COLO829 (cell line): ENCODE data around the gene ELMO1.

Source experiments
- DNase-seq: peaks from one replicate; pipeline ENCODE4 v3.0.0; 2012; ENCODE audit warnings: low spot score

The ELMO1 gene

DNA sequence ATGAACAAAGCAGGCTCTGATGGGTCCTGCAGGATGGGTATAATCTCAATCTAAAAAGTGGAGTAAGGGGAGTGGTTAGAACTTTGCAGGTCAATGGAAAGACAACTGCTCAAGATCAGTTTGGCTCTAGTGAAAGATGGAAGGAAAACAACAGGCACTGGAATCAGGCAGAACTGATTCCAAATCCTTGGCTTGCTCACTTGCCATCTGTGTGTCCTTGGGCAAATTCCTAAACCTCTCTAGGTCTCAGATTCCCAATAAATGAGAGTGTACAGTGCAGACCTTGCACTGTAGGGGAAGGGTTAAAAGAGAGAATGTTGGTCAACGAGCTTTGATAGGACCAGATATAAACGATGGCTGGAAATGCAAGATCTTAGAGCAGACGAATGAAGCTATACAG is 538.3 kb downstream of the ELMO1 start:
- no peak for DNase-seq

DNA sequence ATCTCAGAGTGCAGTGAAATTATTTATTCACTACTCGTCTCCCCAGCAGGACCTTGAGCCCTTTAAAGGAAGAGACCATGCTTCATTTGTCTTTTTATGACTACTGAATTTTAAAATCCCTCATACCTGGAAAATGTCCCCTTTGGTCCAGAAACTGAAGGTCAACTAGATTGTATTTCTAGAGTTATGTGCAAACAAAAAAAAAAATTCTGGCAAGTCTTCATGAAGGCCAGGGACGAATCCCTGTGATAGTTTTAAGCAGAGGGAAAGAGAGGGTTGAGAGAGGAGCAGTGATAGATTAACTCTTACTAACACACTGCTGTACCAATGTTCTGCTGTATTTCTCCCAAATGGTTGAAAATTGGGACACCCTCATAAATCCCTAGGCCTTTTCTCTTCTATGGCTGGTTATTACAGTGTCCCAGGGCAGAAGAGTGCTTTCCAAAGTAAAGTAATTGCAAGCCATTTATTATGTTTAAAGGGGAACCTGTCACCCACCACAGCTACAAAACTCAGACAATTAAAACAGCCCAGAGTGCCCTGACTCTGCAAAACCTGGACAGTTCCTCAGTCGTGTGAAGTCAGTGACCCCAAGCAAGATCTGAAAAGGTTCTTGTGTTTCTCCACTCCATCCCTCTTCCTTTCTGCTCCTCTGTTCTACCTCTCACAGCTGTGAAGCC is 541.6 kb downstream of the ELMO1 start:
- DNase-seq = no peak

DNA sequence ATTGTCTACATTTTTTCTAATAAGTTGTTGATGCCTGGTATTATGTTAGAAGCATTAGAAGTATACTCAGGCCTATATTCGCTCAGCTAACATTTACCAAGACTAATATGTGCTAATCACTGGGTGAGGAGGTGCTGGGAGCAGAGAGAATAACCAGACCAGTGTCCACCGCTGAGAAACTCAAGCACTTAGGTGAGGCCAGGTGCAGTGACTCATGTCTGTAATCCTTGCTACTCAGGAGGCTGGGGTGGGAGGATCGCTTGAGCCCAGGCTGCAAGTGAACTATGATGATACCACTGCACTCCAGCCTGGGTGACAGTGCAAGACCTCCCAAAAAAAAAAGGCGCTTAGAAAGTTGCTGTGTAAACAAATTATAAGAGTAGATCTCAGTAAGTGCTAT is 542.2 kb downstream of the ELMO1 start:
- DNase-seq = no peak

DNA sequence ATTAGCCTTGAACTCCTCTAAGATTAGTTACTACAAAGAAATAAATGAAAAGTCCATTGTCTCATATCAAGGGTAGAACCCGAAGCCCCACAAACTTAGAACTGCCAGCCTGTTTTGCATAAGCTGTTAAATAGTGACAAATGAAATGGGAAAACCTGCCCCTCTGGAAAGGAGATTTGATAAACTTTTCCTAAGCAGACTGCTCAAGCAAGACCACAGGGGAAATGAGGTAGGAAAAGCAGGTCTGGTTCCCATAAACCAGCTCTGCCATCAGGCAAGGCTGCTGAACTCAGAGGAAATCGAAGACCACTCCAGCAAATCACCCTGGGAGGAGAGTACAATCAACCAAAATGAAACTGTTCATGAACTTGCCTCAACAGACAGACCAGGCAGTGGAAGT is 542.8 kb downstream of the ELMO1 start:
- DNase-seq = no peak

DNA sequence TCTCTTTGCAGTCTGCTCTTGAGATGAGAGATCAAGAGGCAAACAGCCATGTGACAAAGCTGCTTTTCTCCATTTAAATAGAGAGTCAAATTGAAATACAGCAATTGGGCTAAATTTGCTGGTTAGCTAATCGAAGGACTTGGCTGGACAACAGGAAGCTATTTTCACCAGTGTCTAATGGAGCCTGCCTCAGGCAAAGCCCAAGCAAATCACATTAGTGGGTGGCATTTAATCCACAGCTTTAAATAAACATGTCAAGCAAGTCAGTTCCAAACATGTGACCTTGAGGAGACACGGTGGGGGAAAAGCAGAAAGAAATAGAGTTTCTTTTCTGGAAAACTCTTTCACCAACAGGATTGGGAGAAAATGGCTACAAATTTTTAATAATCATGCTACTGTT is 543.9 kb downstream of the ELMO1 start:
- no peak for DNase-seq

DNA sequence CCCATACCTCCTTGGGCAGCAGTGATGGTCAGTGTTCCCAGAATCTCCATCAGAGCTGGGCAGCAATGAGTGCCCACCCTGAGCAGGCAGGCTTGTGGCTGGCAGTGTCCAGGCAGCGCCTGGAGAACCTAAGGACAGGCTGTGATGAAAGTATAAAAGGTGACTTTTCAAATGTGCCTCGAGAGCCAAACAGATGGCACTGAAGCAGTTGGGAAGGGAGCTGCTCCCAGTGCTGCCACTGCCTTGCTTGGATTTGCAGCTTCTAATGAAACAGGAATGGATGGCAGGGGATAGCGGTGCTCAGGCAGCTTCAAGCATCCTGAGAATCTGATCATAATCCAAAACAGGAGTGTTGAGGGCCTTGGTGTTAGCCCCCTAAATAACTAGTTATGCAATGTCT is 544.6 kb downstream of the ELMO1 start:
- no peak for DNase-seq

DNA sequence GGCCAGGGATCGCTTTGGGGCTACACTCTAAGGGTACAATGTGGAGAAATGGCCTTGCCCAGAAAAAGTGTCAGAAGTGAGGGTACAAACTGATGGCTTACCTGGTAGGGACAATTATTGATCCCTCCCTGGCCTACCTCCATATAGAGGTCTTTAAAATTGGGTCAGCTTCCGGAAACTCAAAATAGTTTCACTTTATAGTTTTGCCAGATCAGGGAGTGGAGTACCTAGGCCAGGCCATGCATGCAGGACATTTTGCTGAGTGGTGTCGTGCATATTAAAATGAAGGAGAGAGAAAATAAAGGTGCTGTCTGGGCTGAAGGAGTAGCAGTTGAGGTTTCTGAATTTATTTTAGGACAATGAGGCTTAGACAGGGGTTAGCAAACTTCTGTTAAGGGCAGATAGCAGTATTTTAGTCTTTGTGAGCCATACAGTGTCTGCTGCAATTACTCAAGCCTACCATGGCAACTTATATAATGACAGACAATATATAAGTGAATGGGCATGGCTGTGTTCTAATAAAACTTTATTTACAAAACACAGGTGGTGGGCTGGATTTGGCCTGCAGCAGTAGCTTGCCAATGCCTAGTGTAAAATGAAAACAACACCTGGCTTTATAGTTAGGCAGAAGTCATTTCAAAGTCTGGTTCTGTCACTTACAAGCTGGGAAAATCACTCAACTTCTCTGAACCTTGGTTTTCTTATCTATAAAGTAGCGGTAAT is 547.5 kb downstream of the ELMO1 start:
- no peak for DNase-seq

DNA sequence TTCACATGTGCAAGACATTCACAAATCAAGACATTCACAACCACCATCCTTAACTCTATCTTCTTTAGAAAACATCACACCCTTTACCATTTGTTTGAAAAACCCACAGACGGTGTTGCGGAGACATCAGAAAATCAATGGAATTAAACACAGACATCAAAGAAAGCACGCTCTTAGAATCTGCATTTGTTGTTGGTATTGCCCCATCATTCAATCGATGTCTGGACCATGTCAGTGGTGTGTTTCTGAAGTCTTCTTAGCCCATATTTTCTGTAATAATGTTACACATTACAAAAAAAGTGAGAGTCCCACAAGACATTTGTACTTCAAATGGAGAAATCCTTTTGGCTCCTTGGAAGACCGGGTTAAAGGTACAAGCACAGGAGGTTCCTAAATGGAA is 550.5 kb downstream of the ELMO1 start:
- DNase-seq = no peak

DNA sequence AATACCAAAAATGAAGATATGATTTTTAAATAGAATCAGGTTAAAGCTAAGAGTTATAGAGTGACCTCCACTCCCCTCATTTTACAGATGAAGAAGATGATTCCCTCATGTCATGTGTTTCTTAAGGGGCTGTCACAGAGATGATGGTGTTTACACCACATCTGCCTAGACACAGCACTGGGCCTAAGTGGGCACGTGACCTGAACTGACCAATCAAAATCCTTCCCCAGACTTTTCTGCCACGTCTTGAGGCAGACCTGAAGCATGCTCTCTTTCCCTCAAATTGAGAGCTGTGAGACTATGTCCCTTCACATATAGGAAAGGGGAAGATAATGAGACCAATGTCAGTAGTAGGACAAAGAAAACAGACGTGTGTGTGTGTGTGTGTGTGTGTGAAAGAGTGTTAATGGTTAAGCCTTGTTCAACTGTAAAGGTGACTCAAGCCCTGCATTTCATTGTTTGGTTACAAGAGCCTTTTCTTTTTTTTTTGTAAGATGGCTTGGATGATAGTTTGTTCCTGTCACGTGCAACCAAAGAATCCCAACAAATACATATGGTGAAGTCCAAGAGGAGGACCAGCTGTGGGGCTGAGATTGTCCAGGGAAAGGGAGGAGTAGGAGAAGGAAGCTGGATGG is 551.6 kb downstream of the ELMO1 start:
- no peak for DNase-seq

DNA sequence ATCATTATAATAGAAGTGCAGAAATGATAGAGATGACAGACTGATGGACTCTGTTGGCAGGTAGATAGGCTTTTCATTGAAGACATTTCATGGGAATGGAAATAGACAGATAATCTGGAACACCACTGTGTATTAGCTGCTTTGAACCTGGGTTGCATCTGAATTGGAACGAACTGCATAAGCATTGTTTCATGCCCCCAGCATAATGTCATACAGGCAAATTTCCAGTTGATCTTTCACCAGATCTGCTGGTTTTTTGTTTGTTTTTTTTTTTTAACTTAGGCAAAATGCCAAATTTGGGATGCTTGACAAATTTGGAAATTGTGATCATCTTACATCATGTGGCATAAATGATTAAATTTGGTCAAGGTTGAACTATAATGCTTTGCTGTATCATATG is 552.2 kb downstream of the ELMO1 start:
- DNase-seq = no peak

DNA sequence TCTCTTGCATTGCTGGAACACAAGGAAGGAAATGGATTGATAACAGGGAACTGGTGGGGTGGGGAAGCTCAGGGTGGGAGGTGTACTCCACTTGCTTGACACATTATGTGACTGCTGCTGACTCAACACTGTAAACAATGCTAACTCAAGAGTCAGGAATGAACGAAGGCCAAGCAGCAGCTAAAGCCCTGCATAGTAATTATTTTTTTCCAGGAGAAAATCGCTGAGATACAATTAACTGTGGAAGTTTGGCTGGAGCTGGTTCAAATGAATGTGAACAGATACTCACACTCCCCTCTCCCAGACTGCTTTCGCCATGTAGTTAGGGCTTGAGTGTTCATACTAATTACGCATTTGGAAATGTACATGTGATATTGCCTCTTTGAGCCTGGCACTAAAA is 553.5 kb downstream of the ELMO1 start:
- no peak for DNase-seq

DNA sequence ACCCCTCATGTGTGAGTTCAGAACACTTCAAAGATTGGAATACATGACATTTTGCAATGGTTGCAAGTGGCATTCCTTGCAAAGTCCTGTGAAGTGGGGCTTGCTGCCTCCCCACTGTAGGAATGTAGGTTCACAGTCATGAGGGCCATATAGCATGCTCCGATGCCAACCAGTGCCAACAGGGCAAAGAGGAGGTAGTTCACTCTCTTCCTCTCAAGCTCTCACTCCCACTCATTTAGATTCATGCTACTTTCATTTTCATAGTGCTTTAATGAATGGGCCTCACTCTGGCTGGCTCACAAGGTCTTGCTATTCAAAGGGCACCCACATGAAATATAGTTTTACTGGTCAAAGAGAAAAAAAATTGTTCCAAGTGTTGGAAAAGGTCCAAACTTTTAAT is 554.5 kb downstream of the ELMO1 start:
- DNase-seq = peak; percentile 15

DNA sequence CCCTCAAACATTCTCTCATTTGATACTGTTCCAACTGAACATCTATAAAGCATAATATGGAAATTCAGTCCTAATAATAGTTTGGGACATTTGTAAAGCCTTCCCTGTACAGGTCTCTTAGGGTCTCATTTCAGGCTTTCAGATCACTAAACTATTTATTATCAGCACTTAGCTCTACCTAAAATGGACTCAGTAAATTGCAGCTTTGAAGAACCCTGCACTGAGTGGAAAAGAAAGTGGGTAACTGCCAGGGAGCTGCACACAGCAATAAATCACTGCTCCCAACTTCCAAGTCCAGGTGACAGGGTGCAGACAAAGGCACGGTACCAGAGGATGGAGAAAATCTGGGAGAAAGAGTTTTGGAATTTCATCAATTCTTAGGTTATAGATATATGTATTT is 559.5 kb downstream of the ELMO1 start:
- no peak for DNase-seq

DNA sequence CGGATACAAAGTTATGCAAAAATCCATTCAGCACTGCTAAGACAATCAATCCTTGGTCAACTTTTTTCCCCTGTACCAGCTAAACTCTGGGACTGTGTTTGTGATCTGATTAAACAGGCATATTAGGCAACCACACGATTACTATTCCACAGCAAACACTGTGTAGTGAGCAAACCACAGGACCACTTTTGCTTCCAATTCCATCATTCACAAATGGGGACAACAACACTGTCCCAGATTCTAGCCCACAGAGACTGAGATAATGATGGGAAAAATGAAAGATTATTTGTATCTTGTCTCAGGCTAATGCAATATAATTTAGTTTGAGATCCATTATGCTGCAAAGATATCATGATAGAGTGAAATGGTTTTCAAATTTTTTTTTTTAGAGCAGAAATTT is 560.7 kb downstream of the ELMO1 start:
- DNase-seq = no peak

DNA sequence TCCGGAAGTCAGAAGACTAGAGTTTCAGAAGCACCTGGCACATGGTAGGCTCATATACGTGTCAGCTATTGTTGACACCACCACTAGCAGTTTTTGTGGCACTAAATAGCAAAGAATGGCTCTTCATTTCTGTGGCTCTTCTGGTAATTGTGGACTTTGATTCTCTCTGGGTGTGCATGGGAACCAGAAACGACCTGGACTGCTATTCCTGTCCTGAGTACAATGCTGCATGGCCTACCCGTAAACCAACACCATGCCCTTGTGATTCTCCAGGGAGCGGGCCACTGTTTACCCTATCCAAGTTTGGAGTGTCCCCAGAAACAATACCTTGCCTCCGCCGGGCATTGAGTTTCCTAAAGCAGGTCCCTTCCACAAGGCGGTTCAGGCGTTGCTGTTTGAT is 561.4 kb downstream of the ELMO1 start:
- no peak for DNase-seq

DNA sequence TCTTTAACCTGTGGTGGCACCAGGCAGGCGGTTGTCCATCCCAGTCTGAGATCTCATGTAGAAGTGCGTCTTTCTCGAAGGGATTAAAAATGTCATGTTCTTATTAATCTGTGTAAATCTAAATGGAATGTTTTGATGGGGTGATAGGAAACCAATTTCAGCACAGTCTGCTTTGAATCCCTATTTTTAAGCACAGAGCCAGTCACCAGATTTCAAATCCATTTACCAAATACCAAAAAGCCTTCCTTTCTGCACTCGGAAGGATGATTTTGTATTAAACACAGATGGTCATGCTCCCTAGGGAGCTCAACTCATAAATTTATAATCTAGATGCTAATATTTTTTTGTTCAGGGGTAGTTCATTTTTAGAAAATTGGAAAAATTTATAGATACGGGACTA is 563.8 kb downstream of the ELMO1 start:
- no peak for DNase-seq

DNA sequence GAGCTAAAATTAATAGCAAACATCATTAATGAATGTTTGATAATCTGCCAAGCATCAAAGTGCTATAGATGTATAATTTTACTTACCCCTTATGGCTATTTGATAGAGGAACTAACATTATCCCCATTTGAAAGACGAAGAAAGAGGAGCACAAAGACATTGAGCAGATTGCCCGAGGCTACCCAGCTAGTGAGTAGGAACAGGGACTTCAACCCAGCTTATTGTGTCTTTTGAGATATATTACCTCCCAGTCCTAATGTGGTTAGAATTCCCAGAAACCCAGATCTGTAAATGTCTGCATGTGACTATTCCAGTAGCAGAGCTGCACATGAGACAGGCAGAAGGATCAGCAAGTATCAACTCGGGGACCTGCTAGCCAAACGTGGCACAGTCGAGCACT is 564.3 kb downstream of the ELMO1 start:
- no peak for DNase-seq

DNA sequence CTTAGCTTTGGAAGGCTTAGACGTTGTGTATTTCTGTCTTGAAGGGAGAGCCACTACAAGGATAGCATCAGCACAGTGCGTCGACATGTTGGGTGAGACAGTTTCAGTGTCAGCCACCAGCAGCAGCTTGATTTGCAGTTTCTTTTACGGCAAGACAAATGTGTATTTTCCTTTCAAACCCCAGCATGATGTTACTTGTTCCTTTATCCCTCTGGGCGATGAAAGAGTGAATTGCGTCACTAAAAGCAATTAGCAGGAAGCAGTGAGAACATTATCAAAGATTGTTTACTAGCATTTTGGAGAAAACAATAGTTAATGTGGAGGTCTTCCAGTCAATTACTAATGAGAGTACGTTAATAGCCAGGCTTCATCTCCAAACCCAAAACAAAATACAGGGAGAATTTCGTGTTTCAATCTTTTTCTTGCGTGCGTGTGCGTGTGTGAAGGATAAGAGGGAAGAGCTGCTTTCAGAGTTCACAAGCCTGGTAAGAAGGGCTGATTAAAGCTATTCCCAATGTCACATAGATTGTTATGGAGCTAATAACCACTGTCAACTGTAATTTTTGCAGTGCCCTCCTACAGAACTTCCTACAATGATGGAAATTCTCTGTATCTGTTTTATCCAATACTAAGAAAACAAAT is 567.3 kb downstream of the ELMO1 start:
- DNase-seq = no peak

DNA sequence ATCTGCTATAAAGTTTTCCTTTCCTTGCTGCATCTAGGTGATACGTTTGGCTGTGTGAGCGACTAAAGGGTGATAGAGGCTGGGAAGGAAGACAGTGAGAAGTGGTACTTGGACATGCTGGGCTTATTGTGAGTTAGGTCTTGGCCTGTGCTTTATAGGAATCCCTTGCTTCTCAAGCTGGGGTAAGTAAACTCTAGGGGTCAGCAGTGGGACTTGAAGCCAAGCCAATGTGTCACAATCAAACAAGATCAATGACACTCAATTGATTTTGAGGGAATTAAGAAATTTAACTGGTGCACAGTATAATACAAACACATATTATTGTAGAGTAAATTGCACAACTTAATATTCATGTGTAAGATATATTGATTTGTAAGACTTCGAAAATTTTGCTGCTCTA is 568.6 kb downstream of the ELMO1 start:
- DNase-seq = no peak

DNA sequence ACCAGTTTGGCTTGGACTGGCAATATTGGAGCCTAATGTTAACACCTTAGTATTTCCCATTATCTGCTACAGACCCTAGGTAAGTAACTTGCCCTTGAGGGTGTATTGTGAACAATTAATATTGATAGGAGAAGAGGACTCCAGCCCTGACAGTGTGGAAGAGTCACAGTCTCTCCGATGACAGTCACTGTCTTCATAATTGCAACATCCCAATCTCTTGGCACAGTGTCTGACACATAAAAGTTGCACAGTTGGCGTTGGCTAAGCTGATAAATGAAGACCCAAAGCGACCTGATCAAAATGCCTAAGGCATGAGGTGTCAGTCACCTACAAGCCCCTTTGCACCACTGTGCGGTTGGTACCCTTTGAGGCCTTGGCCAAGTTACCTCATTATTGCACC is 569.6 kb downstream of the ELMO1 start:
- DNase-seq = no peak

DNA sequence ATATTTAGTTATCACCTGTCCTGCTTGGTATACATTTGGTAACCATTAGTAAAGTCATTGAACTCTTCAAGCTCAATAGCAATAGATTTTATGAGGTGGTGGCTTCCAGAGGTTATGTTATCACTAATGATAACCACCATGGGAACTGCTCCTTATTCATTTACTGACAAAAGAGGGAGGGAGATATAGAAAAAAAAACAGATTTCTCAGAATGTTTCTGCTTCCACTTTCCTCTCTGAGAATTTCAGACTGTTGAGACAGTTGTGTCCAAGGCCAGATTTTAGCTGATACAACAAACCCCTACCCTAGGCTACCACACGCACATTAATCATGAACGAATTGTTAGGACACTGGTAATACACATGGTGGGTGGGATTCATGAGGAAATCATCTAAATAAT is 570.4 kb downstream of the ELMO1 start:
- no peak for DNase-seq

DNA sequence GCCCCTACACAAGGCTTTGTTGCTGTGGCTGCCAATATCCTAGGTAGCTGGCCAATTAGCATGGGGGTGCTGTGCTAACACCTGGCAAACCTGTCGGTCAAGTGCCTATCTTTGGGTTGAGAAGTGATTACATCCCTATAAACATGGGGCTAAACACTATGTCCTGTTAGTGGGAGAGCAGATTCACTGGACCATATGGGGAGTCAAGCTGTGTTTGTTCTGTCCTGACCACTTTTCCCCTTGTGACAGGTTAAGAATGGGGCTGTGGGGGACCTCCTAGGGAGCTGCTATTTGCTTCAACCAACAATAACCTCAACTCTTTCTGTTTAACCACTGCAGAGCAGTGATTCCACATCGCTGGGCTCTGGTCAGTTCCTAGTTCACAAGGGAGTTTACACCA is 572.9 kb downstream of the ELMO1 start:
- no peak for DNase-seq

DNA sequence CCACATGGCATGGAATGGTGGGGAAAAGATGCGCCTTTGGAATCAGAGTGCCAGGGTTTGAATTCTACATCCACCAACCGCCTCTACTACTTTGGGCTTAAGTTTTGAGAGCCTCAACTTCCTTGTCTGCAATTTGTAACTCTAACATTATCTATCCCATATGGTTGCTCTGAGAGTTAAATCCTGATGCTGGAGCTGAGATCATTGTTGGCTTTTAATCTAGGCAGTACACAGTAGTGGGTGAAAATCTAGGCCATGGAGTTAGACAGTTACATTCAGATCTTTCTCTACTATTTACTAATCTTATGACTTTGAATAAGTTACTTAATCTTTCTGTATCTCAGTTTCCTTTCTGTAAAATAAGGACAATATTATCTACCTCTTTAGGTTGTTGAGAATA is 574.6 kb downstream of the ELMO1 start:
- DNase-seq = no peak
